GM04504 (cell line): ENCODE data around the gene DNAH3.
"Not testable (repeated sequence)": the region's sequence is repeated elsewhere in the genome, so short reads cannot be mapped to it uniquely, and the experiment has no call there.

Experiments used
- DNase-seq: peaks from one replicate; pipeline ENCODE4 v3.0.0-alpha.2; 2012; ENCODE audit warnings: low read depth

The DNAH3 gene

DNA sequence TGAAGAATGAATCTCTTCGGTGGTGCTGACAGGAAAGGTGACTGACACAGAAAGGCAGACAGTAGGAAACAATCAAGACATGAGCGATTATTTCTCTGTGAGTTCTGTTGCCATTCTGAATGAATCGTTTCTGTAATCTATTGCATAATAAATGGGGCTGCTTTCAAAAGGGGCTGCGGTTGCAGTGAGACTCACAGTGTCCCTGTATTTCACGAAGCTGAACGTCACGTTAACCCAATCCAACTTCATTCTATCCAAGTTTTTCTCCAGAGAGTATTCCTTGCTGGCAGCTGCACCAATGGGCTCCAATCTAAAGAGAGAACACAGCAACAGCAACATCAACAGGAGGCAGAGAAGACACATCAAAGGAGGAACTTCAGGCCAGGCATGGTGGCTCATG is 75.4 kb downstream of the DNAH3 start:
- no peak for DNase-seq

DNA sequence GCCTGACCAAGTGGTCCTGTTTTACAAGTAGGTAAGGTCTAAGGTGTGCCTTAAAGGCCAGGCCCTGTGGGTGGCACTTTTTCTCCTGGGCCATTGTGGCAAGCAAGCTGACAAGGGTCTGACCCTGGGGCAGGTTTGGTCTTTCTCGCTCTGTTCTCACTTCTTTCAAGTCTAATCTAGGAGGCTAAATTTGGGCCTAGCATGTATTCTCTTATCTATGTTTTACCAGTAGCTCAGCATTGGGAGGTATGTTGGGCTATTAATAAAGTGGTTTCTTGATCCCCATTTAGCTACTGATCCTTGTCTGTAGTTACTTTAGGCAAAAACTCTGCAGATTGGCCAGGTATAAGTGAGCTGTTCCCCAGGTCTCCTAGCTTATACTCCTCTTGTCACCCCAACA is 77.7 kb downstream of the DNAH3 start:
- no peak for DNase-seq

DNA sequence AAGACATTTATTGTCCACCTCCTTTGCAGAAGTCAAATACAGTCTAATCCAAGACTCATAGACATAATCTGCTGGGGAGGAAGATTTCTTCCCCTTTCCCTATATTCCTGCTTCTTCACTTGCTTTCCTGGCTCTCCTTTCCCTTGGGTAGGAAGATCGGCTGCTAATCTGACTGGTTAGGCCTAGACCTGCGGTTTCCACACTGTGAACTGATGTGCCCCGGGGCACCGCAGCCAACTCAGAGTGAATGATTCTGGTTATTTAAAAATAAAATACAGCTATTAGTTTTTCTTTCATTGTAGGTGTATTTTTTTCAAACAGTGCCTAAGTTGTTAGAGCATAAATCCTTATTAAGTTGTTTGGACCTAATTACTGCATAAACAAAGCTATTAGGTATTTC is 78.9 kb downstream of the DNAH3 start:
- no peak for DNase-seq

DNA sequence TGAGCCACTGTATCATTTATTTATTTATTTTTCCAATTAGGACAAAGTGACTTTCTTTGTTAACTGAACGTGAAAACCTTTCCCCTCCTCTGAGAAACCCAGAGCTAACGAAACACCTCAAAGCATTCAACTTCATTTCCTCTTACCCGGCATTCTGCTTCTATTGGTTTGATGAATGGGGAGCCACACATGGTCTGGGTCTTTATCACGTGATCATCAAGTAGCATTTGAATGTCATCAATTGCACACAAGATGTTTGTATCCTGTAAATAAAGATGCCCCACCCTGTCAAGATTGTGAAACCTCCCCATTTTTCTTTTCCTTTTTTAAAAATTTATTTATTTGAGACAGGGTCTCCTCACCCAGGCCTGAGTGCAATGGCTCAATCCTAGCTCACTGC is 80.1 kb downstream of the DNAH3 start:
- no peak for DNase-seq

DNA sequence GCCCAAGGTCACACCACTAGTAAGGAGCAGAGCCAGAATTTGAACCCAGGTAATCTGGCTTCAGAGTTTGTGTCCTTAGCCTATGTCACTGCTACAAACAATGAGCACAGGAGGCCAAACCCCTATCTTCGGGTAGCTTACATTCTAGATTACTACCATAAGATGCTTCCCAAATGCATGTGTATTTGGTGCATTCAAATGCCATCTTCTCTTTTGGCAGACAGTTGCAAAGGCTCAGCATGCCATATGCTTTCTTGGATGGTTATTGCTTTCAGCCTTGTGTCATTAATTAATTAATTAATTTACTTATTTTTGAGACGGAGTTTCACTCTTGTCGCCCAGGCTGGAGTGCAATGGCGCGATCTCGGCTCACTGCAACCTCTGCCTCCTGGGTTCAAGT is 80.7 kb downstream of the DNAH3 start:
- no peak for DNase-seq

DNA sequence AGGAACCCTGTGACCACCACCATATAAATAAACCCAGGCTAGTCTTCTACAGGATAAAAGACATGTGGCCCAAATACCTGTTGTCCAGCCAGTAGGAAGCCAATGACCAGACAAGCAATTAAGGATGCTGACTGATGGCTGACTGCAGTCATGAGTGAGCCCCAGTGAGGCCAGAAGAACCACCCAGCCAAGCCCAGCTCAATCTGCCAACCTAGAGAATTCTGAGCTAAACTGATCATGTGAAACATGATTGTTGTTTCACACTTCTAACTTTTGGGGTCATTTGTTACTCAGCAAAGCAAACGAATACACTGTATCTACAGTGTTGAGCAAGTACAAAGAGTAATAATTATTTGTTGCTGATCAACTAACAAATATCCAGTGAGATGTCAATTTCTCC is 86.4 kb downstream of the DNAH3 start:
- DNase-seq, result no peak

DNA sequence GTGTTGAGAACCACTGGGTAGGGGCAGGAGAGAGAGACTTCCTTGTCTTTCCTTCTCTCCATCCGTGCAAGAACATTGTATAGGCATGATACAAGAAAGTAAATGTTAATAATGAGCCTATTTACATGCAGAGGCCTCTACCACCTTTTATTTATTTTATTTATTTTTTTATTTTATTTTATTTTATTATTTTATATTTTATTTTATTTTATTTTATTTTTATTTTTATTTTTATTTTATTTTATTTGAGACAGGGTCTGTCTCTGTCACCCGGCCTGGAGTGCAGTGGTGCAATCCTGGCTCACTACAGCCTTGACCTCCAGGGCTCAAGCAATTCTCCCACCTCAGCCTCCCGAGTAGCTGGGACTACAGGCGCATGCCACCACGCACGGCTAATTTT is 87.3 kb downstream of the DNAH3 start:
- not testable (repeated sequence) for DNase-seq

DNA sequence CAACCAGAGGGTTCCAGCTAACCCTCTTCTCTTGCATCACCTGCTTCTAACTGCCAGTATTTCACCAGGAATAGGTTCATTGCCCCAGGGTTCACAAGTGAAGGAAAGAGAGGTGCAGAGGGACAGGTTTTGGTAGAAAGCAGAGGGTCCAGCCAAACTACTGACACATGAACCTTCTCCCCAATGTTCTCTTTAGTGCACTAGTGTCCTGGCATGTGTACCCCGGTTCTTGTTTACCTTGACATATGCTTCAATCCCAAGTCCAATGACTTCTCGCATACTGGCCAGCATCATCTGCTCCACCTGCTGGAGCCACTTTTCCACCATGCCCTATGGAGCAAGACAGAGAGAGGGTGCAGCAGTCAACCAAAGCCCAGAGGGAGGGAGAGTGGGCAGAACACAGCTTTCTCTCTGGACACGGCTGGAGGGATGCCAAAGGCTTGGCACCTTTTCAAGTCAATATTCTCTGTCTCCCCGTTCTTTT is 90.6 kb downstream of the DNAH3 start:
- no peak for DNase-seq

DNA sequence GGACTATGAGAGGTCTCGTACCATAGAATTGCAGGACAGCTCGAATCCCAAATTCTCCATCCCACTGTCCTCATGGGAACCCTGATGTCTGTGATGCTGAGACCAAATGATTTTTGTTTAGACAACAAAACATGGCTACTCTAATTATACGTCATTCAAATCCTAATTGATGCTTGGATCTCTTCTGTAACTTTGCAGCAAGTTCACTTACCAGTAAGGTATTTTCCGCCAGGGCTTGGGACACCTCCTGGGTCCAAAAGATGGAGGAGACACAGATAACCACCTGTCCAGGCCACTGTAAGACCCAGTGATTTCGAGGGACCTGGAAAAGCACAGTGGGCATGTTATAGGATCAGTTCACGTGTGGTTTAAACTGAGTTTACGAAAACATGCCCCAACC is 92.8 kb downstream of the DNAH3 start:
- no peak for DNase-seq

DNA sequence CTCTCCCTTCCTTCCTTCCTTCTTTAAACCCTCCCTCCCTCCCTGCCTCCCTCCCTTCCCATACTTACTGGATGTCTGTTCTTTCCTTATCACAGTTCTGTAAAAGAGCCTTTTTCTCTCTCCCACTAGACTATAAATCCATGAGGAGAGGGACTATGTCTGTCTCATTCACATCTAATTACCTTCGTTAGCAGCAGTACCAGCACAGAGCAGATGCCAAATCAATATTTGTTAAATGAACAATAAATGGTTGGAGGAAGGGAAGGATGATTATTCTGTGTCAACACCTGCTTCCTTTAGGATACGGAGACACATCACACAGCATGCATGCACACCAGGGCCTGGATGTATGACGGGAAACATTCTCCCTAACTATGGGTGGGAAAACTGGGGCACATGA is 94.2 kb downstream of the DNAH3 start:
- no peak for DNase-seq

DNA sequence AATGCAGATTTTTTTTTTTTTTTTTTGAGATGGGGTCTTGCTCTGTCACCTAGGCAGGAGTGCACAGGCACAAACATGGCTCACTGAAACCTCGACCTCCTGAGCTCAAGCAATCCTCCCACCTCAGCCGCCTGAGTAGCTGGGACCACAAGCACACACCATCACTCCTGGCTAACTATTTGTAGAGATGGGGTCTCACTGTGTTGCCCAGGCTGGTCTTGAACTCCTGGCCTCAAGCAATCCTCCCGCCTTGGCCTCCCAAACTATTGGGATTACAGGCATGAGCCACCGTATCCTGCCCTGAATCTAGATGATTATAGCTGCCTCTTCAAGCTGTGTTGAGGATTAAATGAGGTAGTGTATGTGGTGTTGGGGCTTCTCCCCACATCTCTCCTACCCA is 94.9 kb downstream of the DNAH3 start:
- DNase-seq, result not testable (repeated sequence)

DNA sequence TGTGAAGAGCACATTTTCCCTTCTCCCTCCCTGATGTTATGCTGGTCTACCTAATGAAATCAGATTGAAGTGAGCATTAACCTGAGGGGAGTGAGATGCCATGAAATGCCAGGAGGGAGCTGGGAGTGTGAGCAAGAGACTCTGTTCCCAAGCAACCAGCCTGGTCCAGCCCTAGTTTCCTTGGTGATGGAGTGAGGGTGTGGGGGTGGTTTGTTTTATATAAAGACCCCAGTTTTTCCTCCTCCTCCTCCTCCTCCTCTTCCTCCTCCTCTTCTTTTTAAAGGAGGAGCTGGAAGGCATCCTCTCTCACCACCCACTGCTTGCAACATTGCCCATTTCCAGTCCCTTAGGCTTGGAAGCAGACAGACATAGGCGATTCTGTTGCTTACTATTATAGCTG is 97.1 kb downstream of the DNAH3 start:
- no peak for DNase-seq

DNA sequence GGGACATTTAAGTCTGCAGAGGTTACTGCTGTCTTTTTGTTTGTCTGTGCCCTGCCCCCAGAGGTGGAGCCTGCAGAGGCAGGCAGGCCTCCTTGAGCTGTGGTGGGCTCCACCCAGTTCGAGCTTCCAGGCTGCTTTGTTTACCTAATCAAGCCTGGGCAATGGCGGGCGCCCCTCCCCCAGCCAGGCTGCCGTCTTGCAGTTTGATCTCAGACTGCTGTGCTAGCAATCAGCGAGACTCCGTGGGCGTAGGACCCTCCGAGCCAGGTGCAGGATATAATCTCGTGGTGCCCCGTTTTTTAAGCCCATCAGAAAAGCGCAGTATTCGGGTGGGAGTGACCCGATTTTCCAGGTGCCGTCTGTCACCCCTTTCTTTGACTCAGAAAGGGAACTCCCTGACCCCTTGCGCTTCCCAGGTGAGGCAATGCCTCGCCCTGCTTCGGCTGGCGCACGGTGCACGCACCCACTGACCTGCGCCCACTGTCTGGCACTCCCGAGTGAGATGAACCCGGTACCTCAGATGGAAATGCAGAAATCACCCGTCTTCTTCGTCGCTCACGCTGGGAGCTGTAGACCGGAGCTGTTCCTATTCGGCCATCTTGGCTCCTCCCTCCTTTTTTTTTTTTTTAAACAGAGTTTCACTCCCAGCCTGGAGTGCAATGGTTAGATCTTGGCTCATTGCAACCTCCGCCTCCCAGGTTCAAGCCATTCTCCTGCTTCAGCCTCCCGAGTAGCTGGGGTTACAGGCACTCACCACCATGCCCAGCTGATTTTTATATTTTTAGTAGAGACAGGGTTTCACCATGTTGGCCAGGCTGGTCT is 102.3 kb downstream of the DNAH3 start:
- DNase-seq, result not testable (repeated sequence)

DNA sequence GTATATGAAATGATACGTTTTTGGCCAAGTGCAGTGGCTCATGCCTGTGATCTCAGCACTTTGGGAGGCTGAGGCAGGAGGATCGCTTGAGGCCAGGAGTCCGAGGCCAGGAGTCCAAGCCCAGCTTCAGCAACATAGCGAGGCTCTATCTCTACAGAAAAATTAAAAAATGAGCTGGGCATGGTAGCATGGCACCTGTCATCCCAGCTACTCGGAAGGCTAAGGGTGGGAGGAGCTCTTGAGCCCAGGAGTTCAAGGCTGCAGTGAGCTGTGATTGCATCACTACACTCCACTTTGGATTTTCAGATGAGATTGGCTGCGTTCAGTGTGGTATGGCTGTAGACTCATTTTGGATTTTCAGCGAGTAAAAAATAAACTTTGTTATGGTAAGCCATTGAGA is 112.4 kb downstream of the DNAH3 start:
- no peak for DNase-seq

DNA sequence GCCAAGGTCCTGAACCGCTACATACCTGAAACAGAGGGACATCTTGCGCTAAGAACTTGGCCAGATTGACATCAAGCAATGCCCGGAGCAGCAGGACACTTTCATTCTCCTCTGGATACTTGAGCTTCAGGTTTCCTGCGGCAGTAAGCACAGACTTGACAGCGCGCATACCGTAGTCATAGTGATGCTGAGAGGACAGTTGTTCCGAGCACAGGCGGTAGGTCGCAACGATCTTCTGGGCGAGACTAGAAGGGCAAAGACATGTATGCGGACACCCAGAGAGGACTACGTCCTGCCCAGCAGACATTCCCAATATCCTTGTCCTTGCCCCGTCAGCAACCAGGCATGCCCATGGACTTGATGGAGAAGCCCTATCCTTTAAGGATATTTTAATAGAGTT is 112.9 kb downstream of the DNAH3 start:
- no peak for DNase-seq

DNA sequence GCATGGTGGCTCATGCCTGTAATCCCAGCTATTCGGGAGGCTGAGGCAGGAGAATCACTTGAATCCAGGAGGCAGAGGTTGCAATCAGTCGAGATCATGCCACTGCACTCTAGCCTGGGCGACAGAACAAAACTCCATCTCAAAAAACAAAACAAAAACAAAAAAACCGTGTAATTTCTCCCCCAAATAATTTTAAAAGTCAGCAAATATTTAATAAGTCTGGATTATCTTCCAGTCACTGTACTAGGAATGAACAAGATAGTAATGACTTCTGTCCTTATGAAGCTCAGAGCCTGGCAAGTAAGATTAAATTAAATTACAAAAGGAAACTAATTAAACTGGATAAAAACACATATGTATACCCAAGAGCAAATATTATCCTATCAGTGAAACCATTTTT is 113.5 kb downstream of the DNAH3 start:
- no peak for DNase-seq

DNA sequence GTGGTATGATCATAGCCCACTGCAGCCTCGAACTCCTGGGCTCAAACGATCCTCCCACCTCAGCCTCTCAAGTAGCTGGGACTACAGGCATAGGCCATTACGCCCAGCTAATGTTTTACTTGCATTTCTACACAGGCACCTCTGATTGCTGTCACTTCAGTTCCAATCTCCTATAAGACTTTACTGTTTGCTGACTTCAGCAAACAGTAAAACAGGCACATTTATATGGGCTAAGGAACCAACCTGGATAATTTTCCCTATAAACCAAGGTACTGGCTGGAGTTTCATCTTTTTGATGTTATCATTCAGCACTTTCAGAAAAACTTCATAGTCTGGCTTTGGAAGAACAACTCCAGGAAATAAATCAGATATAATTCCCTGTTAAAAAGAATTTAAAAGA is 114.2 kb downstream of the DNAH3 start:
- no peak for DNase-seq

DNA sequence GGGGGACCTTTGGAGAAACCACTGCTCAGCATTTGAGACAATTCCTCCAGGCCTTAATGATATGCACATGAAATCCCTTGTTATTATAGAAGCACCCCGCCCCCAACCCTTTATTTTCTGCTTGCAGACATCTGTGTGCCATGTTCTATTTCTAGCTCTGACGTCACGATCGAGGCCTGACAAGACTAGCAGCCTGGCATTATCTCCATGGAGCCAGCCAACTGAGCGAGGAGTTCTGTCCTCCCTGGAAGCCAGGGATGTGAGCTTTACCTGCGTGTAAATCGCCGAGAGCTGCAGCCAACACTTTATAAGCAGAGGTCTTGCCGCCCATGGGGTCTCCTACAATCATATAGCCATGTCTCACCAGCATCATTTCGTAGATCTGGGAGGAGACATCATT is 116.9 kb downstream of the DNAH3 start:
- DNase-seq, result no peak

DNA sequence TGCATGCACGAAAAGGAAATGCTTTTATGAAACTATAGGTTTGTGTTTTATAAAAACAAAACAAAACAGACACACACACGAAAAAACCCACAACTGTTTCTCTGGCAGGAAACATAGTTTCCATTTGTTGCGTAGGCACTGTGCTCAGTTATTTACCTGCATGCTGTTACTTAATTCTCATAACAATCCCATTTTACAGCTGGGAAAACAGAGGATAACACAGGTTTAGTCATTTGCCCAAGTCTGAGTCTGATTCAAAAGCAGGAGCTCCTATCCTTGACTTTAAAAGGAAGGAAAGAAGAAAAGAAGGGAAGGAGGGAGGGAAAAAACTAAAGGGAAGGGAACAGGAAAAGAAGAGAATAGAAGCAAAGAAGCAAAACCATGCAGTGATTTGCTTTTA is 117.4 kb downstream of the DNAH3 start:
- no peak for DNase-seq

DNA sequence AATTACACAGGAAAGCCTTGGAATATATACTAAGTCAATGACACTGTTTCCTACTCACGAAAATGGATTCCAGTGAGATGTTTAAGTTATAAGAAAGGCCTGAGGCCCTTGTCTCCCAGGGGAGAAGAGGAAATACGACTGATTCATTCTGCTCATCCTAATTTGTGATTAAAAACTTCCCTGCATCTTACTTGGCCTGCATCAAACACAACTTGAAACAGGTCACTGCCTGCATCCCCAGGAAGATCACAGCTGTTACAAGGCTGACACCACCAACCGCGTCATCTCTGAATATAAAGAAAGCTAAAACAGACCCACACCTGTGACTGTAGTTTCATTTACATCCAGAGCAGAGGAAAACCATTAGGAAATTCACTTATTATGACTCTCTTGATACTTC is 121.9 kb downstream of the DNAH3 start:
- DNase-seq, result no peak

DNA sequence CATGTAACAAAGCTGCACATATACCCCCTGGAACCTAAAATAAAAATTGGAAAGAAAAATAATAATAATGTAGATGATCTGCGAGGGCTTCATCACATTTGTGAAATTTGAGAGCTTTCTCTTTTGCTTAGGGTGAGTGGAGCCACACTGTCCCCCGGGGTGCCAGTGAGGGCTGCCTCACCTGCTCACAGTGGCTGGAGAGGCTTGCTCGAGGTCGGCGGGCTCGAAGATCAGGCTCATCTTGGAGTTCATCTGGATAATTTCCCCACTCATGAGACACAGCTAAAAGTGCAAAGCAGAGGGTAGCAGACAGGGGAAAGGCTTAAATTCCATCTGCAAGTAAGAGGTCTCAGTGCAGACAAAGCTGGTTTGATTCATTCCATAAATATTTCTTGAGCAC is 123.8 kb downstream of the DNAH3 start:
- no peak for DNase-seq

DNA sequence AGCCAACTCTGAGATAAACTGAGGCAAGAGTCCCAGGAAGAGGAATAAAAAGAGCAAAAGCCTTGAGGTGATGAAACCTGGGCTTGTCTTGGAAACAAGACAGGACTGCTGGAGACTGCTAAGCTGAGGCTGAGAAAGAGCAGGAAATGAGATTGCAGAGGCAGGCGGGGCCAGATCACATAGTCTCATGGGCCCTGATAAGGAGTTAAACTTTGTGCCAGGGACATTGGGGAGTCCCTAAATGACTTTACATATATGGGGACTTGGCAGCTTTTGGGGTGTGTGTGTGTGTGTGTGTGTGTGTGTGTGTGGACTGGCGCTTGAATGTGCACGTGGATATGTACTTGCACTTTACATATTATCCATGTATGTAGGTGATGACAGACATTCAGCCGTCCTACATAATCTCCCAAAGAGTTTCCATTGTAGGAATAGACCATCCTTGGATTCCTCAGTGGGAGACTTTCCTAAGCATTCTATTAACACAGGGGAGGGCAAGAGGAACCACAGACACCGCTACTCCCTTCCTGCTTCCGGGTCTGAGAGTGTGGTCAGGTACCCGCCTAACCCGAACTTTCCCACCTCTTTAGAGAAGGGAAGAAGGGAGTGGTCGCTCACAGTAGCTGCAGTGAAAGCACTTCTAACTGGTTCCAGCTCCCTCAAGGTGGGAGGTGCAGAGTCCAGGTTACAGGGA is 127.0 kb downstream of the DNAH3 start:
- DNase-seq, result no peak

DNA sequence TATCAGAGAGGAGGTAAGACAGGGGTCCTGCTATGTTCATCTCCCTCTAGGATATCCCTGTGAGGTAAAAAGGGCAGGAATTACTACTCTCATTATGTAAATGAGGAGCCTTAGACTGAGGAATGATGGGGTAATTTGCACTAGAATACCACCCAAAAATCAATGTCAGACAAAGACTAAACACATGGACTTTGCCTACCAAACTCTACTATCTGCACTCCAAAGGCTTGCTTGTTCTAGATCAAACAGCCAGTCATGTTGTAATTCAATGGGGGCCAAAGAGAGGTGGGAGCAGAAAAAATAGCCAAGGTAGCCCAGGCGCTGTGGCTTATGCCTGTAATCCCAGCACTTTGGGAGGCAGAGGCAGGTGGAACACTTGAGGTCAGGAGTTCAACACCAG is 129.3 kb downstream of the DNAH3 start:
- no peak for DNase-seq

DNA sequence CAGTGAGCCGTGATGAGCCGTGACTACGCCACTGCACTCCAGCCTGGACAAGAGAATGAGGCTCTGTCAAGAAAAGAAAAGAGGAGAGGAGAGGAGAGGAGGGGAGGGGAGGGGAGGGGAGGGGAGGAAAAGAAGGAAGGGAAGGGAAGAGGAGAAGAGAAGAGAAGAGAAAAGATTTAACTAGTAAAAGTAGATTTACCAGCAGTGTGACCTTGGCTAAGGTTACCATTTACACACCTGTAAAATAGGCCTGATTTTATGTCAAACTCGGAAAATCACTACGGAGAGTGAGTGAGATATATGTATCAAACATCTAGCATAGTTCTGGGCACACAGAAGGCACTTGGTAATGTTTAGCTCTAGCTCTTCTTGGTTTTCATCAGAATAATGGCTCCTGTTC is 140.8 kb downstream of the DNAH3 start:
- DNase-seq, result no peak
